PC-3 (cell line): ENCODE measurements around the gene ZNF624.

ENCODE experiments used
- EZH2 ChIP-seq: fragments of 300-600 bp; sonication (generic); IDR thresholded peaks from one replicate; pipeline ENCODE4 v1.6.1; 2017; ENCODE audit warnings: antibody characterized with exemption, mild to moderate bottlenecking, low read length; ENCODE audit not compliant: unreplicated experiment
- TF ChIP-seq, protein P1 (sequence below): fragments of 300-600 bp; sonication (generic); conservative IDR thresholded peaks from 2 replicates; pipeline ENCODE4 v1.5.1; 2017; ENCODE audit warnings: antibody characterized with exemption, low read depth, mild to moderate bottlenecking, low read length

- no peak for TF ChIP-seq EZH2
- TF ChIP-seq, protein P1, sequence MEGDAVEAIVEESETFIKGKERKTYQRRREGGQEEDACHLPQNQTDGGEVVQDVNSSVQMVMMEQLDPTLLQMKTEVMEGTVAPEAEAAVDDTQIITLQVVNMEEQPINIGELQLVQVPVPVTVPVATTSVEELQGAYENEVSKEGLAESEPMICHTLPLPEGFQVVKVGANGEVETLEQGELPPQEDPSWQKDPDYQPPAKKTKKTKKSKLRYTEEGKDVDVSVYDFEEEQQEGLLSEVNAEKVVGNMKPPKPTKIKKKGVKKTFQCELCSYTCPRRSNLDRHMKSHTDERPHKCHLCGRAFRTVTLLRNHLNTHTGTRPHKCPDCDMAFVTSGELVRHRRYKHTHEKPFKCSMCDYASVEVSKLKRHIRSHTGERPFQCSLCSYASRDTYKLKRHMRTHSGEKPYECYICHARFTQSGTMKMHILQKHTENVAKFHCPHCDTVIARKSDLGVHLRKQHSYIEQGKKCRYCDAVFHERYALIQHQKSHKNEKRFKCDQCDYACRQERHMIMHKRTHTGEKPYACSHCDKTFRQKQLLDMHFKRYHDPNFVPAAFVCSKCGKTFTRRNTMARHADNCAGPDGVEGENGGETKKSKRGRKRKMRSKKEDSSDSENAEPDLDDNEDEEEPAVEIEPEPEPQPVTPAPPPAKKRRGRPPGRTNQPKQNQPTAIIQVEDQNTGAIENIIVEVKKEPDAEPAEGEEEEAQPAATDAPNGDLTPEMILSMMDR: no peak
Measured at GRCh38 chr17:16639438-16639837, 14.2 kb downstream of the ZNF624 start.
